ENCODE data around the gene TCF7L2.

The TCF7L2 gene

DNA sequence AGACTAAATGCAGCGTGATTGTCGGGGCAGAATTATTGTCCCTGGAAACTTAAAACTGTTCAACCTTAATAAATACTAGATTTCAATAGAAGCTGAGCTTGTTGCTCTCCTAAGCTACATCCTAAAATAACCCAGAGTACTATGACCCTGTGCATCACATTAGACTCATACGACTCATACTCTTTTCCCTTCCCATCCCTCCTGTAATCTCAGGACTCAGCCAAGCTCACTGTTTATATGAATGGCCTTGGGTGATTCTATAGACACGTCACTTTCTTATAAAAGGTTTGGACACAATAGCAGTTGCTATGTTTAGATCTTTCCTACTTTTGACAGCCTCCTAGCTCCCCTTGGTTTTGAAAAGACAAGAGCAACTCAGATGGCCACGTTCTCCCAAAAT, 17.2 kb downstream of the TCF7L2 start:
- Histone ChIP-seq H3K4me1 (peaks cover 0 to 65% (median 33%) of the 10 kb centered on the region in 4 donors), H3K27ac (no peak overlapping the region), H3K9me3 (no peaks in the 10 kb centered on the region), H3K4me3 (no peak overlapping the region), H3K27me3 (no peaks in the 10 kb centered on the region), H3K36me3 (peaks cover 13 to 25% (median 17%) of the 10 kb centered on the region in 3 donors)
- intact Hi-C loops (cut with DNase I; ENCODE audit: low total_unique reads), result loop anchor here (10.0 kb wide), 1 partner anchor 158 kb away; no protein-coding TSS in a partner anchor
- TF ChIP-seq, protein P1, sequence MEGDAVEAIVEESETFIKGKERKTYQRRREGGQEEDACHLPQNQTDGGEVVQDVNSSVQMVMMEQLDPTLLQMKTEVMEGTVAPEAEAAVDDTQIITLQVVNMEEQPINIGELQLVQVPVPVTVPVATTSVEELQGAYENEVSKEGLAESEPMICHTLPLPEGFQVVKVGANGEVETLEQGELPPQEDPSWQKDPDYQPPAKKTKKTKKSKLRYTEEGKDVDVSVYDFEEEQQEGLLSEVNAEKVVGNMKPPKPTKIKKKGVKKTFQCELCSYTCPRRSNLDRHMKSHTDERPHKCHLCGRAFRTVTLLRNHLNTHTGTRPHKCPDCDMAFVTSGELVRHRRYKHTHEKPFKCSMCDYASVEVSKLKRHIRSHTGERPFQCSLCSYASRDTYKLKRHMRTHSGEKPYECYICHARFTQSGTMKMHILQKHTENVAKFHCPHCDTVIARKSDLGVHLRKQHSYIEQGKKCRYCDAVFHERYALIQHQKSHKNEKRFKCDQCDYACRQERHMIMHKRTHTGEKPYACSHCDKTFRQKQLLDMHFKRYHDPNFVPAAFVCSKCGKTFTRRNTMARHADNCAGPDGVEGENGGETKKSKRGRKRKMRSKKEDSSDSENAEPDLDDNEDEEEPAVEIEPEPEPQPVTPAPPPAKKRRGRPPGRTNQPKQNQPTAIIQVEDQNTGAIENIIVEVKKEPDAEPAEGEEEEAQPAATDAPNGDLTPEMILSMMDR (IDR thresholded peaks at IDR 0.05), result no peak
- no peak for DNase-seq

DNA sequence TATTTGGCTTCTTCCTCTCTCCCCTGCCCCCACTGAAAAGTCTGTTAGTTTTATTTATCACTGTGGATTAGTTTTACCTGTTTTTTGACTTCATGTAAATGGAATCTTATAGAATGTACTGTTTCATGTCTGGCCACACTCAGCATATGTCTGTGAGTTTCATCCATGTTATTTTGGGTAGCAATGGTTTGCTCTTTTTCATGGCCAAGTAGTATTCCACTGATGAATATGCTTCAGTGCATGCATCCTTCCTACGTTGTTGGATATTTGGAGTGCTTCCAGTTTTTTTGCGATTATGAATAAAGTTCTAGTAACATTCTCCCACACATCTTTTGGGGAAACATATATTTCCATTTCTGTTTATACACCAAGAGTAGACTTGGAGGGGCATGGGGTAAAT, 19.1 kb downstream of the TCF7L2 start:
- TF ChIP-seq, protein P1 (IDR thresholded peaks at IDR 0.05), result no peak
- Histone ChIP-seq H3K9me3 (no peaks in the 10 kb centered on the region), H3K4me3 (no peak overlapping the region), H3K27ac (no peak overlapping the region), H3K27me3 (no peaks in the 10 kb centered on the region), H3K4me1 (peaks cover 0 to 46% (median 25%) of the 10 kb centered on the region in 4 donors), H3K36me3 (peaks cover 22 to 44% (median 32%) of the 10 kb centered on the region in 3 donors)
- DNase-seq, result no peak
- intact Hi-C loops (cut with DNase I; ENCODE audit: low total_unique reads), result loop anchor here (10.0 kb wide), 1 partner anchor 156 kb away; no protein-coding TSS in a partner anchor

DNA sequence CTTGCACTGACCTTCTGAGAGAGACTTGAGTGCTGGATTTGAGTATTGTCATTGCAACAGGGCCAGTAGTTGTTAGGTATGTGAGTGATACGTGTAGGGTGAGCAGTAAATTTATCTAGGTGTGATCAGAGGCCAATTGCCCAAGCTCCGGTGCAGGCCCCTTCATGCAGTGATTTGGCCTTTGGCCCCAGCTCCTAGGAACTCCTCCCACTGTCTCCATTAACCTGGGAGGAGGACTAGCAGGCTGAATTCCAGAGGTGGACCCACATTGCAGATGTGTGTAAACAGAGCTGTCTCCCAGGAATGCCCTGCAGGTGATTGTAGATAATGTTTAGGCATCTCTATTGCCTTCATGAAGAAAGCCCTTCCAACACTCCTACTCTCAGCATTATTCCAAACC, 19.5 kb downstream of the TCF7L2 start:
- H3K4me1 ChIP-seq, result peaks cover 0 to 41% (median 24%) of the 10 kb centered on the region in 4 donors
- no peaks in the 10 kb centered on the region for H3K27me3 ChIP-seq
- H3K4me3 ChIP-seq, result no peak overlapping the region
- intact Hi-C loops (cut with DNase I; ENCODE audit: low total_unique reads), result loop anchor here (10.0 kb wide), 1 partner anchor 155 kb away; no protein-coding TSS in a partner anchor
- no peak overlapping the region for H3K27ac ChIP-seq
- H3K9me3 ChIP-seq, result no peaks in the 10 kb centered on the region
- DNase-seq, result no peak
- H3K36me3 ChIP-seq, result peaks cover 22 to 48% (median 36%) of the 10 kb centered on the region in 3 donors
- TF ChIP-seq, protein P1 (IDR thresholded peaks at IDR 0.05), result no peak

DNA sequence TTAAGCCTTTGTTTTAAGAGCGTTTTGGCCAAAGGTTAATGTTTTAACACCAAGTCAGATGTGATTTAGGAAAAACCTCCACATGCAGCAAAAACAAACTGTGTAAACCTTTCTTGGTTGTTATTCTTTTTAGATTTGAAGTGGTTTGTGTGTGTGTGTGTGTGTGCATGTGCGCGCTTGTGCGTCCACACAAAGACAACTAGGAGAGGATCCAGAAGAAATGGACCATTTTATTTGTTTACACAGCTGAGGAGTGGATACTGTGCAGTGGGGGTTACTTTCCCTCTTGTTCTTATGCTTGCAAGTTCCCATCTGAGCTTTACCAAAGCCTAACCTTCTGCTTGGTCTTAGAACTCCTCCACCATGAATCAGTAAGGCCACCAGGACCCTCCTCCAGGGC, 20.0 kb downstream of the TCF7L2 start:
- H3K9me3 ChIP-seq, result no peaks in the 10 kb centered on the region
- intact Hi-C loops (cut with DNase I; ENCODE audit: low total_unique reads), result no loop called here
- TF ChIP-seq, protein P1 (IDR thresholded peaks at IDR 0.05), result no peak
- peaks cover 0 to 37% (median 24%) of the 10 kb centered on the region in 4 donors for H3K4me1 ChIP-seq
- H3K27me3 ChIP-seq, result no peaks in the 10 kb centered on the region
- DNase-seq, result no peak
- no peak overlapping the region for H3K4me3 ChIP-seq
- no peak overlapping the region for H3K27ac ChIP-seq
- peaks cover 22 to 49% (median 36%) of the 10 kb centered on the region in 3 donors for H3K36me3 ChIP-seq

DNA sequence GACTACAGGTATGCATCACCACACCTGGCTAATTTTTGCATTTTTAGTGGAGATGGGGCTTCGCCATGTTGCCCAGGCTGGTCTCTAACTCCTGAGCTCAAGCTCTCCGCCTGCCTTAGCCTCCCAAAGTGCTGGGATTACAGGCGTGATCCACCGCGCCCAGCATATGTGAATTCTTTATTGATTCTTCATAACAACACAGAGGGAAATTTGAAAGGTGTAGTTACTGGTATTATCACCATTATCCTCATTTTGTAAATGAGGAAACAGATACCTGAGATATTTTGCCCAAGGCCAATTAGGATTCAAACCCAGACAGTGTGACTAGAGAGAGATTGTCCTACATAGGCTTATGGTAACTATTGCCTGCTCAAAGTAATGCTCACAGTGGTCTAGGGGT, 22.6 kb downstream of the TCF7L2 start:
- Histone ChIP-seq H3K4me3 (no peak overlapping the region), H3K4me1 (peaks cover 0 to 18% (median 8%) of the 10 kb centered on the region in 4 donors), H3K9me3 (no peaks in the 10 kb centered on the region), H3K27me3 (no peaks in the 10 kb centered on the region), H3K27ac (no peak overlapping the region), H3K36me3 (peaks cover 22 to 54% (median 39%) of the 10 kb centered on the region in 3 donors)
- intact Hi-C loops (cut with DNase I; ENCODE audit: low total_unique reads), result no loop called here
- TF ChIP-seq, protein P1 (IDR thresholded peaks at IDR 0.05), result no peak
- no peak for DNase-seq
